SU-DHL-6 (cell line): ENCODE results near the gene PMEPA1.

Source experiments
- H2AFZ ChIP-seq: fragments of 200-600 bp; sonication (generic); 2 replicates; pipeline ENCODE4 v1.6.1; 2014; ENCODE audit warnings: low read depth, mild to moderate bottlenecking, moderate library complexity, mixed read lengths, antibody characterized with exemption, low read length; ENCODE audit not compliant: severe bottlenecking
- H3F3A ChIP-seq: fragments of 200-600 bp; shearing (Covaris generic); 2 replicates; pipeline ENCODE4 v1.6.0; 2016; ENCODE audit warnings: antibody characterized with exemption, mild to moderate bottlenecking; ENCODE audit not compliant: insufficient read depth
- H3K27ac ChIP-seq: fragments of 200-600 bp; sonication (generic); 2 replicates; pipeline ENCODE4 v1.5.1; 2016; ENCODE audit warnings: low read depth, mild to moderate bottlenecking, low read length, moderate library complexity, mixed read lengths
- H3K27me3 ChIP-seq: fragments of 200-600 bp; sonication (generic), shearing (Covaris generic); 2 replicates; pipeline ENCODE4 v1.6.0; 2014; ENCODE audit warnings: mild to moderate bottlenecking, low read length
- H3K36me3 ChIP-seq: fragments of 200-600 bp; sonication (generic); 2 replicates; pipeline ENCODE4 v1.6.1; 2014; ENCODE audit warnings: mild to moderate bottlenecking, low read length, mixed read lengths
- H3K4me2 ChIP-seq: fragments of 300-600, 200-600 bp; shearing (Covaris generic), sonication (generic); 2 replicates; pipeline ENCODE4 v1.6.0; 2014; ENCODE audit warnings: low read length, low read depth, mild to moderate bottlenecking; ENCODE audit not compliant: poor library complexity, severe bottlenecking
- H3K4me3 ChIP-seq: fragments of 200-600 bp; sonication (generic); 2 replicates; pipeline ENCODE4 v1.5.1; 2014; ENCODE audit warnings: antibody characterized with exemption, low read length, mild to moderate bottlenecking, mixed read lengths; ENCODE audit not compliant: insufficient read depth, poor library complexity, severe bottlenecking
- H3K79me2 ChIP-seq: fragments of 200-600 bp; sonication (generic); 2 replicates; pipeline ENCODE4 v1.6.1; 2014; ENCODE audit warnings: mild to moderate bottlenecking, low read length, moderate library complexity; ENCODE audit not compliant: insufficient read depth
- H3K9ac ChIP-seq: fragments of 200-600 bp; sonication (generic); 2 replicates; pipeline ENCODE4 v1.7.0; 2014; ENCODE audit warnings: mild to moderate bottlenecking, low read length
- H3K9me2 ChIP-seq: fragments of 200-600 bp; sonication (generic); replicated peaks from 2 replicates; pipeline ENCODE4 v1.6.1; 2014; ENCODE audit warnings: low read length; ENCODE audit not compliant: insufficient read depth
- H3K9me3 ChIP-seq: fragments of 200-600 bp; sonication (generic); 2 replicates; pipeline ENCODE4 v1.6.1; 2014; ENCODE audit warnings: low read length, mixed read lengths; ENCODE audit not compliant: insufficient read depth
- H4K20me1 ChIP-seq: fragments of 200-600 bp; sonication (generic); 2 replicates; pipeline ENCODE4 v1.6.1; 2014; ENCODE audit warnings: low read depth, mild to moderate bottlenecking, antibody characterized with exemption, low read length, moderate library complexity, mixed read lengths
- EZH2phosphoT487 ChIP-seq: fragments of 200-600 bp; sonication (generic), shearing (Covaris generic); conservative IDR thresholded peaks from 2 replicates; pipeline ENCODE4 v1.6.1; 2018; ENCODE audit warnings: mild to moderate bottlenecking, antibody characterized with exemption, low read length, moderate library complexity, mixed read lengths
- TF ChIP-seq, protein P1 (sequence below): fragments of 200-600 bp; sonication (generic); IDR thresholded peaks from one replicate; pipeline ENCODE4 v1.5.1; 2017; ENCODE audit warnings: antibody characterized with exemption, mild to moderate bottlenecking, low read length, moderate library complexity; ENCODE audit not compliant: insufficient read depth, poor library complexity, severe bottlenecking

Gene PMEPA1

DNA sequence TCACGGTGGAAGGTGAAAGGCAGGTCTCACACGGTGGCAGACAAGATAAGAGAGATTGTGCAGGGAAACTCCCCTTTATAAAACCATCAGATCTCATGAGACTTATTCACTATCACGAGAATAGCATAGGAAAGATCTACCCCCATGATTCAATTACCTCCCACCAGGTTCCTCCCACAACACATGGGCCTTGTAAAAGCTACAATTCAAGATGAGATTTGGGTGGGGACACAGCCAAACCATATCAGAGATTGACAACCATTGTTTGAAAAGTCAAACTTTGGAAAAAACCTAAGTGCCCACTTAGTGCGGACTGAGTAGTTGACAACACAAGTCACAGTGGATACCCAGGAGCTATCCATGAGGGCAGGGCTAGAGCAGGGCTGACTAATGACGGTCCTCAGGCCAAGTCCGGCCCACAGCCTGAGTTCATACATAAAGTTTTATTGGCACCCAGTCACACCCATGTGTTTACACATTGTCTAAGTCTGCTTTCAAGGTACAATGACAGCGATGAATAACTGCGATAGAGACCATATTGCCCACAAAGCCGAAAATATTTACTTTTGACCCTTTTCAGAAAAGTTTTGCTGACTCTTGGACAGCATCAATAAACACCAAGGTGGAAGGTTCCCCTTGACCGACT is 33.8 kb upstream of the PMEPA1 start:
- no peaks in the 10 kb centered on the region for H3K79me2 ChIP-seq
- no peak overlapping the region for H3K27ac ChIP-seq
- H4K20me1 ChIP-seq = no peaks in the 10 kb centered on the region
- no peak overlapping the region for H3K4me2 ChIP-seq
- H3K9me3 ChIP-seq = no peaks in the 10 kb centered on the region
- no peaks in the 10 kb centered on the region for H3K27me3 ChIP-seq
- H2AFZ ChIP-seq = no peak overlapping the region
- no peaks in the 10 kb centered on the region for H3K9me2 ChIP-seq
- TF ChIP-seq, protein P1, sequence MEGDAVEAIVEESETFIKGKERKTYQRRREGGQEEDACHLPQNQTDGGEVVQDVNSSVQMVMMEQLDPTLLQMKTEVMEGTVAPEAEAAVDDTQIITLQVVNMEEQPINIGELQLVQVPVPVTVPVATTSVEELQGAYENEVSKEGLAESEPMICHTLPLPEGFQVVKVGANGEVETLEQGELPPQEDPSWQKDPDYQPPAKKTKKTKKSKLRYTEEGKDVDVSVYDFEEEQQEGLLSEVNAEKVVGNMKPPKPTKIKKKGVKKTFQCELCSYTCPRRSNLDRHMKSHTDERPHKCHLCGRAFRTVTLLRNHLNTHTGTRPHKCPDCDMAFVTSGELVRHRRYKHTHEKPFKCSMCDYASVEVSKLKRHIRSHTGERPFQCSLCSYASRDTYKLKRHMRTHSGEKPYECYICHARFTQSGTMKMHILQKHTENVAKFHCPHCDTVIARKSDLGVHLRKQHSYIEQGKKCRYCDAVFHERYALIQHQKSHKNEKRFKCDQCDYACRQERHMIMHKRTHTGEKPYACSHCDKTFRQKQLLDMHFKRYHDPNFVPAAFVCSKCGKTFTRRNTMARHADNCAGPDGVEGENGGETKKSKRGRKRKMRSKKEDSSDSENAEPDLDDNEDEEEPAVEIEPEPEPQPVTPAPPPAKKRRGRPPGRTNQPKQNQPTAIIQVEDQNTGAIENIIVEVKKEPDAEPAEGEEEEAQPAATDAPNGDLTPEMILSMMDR = no peak
- TF ChIP-seq EZH2phosphoT487 = no peak
- H3K36me3 ChIP-seq = no peaks in the 10 kb centered on the region
- no peak overlapping the region for H3K9ac ChIP-seq
- H3F3A ChIP-seq = no peaks in the 10 kb centered on the region
- H3K4me3 ChIP-seq = no peak overlapping the region

DNA sequence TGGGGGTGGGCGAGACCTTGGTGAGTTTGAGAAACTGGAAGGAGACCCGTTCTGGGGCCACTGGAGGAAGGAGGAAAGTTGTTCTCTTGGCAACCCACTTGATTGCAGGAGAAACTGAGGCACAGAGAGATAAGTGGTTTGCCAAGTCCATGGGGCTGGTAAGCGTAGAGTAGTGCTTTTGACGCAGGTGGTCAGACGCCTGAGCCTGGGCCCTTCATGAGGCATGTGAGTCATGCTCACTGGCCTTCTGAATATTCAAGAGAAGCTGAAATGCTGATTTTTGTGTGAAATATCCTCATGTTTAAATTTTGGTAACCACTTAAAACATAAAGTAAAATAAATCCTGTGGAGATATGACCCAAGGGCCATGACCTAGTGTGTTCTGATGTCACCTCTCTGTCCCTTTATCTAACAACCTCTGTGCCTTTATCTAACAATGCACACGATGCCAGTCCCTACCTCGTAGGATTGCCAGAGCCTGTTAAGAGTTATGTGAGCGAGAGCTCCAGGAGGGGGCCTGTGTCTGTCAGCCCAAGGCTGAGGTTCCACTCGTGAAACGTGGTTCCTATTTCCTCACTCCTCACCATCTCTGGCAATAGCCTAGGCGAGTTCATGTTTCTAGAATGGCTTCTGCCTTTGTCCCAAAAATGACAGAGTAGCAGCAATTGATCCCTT is 32.8 kb upstream of the PMEPA1 start:
- Histone ChIP-seq H3K9ac (no peak overlapping the region), H3K9me2 (no peaks in the 10 kb centered on the region), H3K4me3 (no peak overlapping the region), H3K9me3 (no peaks in the 10 kb centered on the region), H3K27me3 (no peaks in the 10 kb centered on the region), H2AFZ (no peak overlapping the region), H3K36me3 (no peaks in the 10 kb centered on the region), H3K79me2 (no peaks in the 10 kb centered on the region), H4K20me1 (no peaks in the 10 kb centered on the region), H3K27ac (no peak overlapping the region), H3K4me2 (no peak overlapping the region), H3F3A (no peaks in the 10 kb centered on the region)
- TF ChIP-seq, protein P1 = no peak
- TF ChIP-seq EZH2phosphoT487 = no peak

DNA sequence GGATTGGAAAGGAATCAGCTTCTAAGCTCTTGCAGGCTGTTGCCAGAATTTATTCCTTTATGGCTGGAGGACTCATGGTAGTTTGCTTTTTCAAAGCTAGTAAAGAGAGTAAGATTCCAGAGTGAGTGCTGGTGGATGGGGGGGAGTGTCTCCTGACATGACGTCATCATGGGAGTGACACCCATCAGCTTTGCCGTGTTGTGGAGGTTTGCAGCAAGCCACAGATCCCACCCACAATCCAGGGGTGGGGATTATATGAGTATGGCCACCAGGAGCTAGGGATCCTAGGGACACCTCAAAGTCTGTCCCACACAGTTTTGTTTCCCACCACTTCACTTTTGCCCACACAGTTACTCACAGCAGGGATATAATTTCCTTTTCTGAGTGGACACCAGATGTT is 28.7 kb upstream of the PMEPA1 start:
- no peak overlapping the region for H3K27ac ChIP-seq

More for the DNA sequence above, 28.7 kb upstream of the PMEPA1 start:
- Histone ChIP-seq H3K4me3 (no peak overlapping the region), H3K9me2 (no peaks in the 10 kb centered on the region), H3F3A (no peaks in the 10 kb centered on the region), H3K36me3 (no peaks in the 10 kb centered on the region), H2AFZ (no peak overlapping the region), H3K4me2 (no peak overlapping the region), H4K20me1 (no peaks in the 10 kb centered on the region), H3K27me3 (no peaks in the 10 kb centered on the region), H3K79me2 (no peaks in the 10 kb centered on the region), H3K9me3 (no peaks in the 10 kb centered on the region), H3K9ac (no peak overlapping the region)
- no peak for TF ChIP-seq EZH2phosphoT487
- TF ChIP-seq, protein P1 = no peak
